DND-41 (cell line): ENCODE results near the gene C10orf90.

Source experiments
- CTCF ChIP-seq: IDR thresholded peaks from 2 replicates; pipeline ENCODE4 v1.5.1; 2012; ENCODE audit warnings: borderline replicate concordance, low read length, moderate library complexity, mild to moderate bottlenecking; ENCODE audit not compliant: poor library complexity, severe bottlenecking; ENCODE audit errors: extremely low read depth
- EZH2 ChIP-seq: IDR thresholded peaks from 3 replicates; pipeline ENCODE4 v1.6.1; 2012; ENCODE audit warnings: borderline replicate concordance, low read depth, mild to moderate bottlenecking, moderate library complexity, low read length, inconsistent platforms; ENCODE audit not compliant: severe bottlenecking

- no peak for TF ChIP-seq CTCF
- no peak for TF ChIP-seq EZH2
These were observed 101.6 kb downstream of the C10orf90 start for GRCh38 chr10:126568809-126569385.
